SK-N-SH (cell line): ENCODE results near the gene TGM2. TPM values are rescaled to one million over a fixed set of nuclear protein-coding genes. Genes with fewer than 3 reads are reported as not detected.

ENCODE experiments used
- CTCF ChIA-PET: fragments of 300-600, 350-600 bp; formaldehyde crosslinking; extraction: SDS; loops from one replicate; lab custom pipeline; 2021; lab: Yijun Ruan, JAX
- POLR2A ChIA-PET: fragments of 350-600 bp; sonication (Branson Sonifier 250); formaldehyde crosslinking; extraction: SDS; loops from one replicate; lab custom pipeline; 2020; ENCODE audit warnings: antibody characterized with exemption, inconsistent platforms; lab: Yijun Ruan, JAX
- DNase-seq: peaks from one replicate; pipeline ENCODE4 v3.0.0; 2012
- H2AFZ ChIP-seq: fragments of 200-600 bp; sonication (generic); 2 replicates; pipeline ENCODE4 v1.8.1; 2016; ENCODE audit warnings: antibody characterized with exemption, mild to moderate bottlenecking, low read depth
- H3F3A ChIP-seq: fragments of 200-600 bp; sonication (generic); replicated peaks from 2 replicates; pipeline ENCODE3; 2016; ENCODE audit warnings: antibody characterized with exemption, mild to moderate bottlenecking; ENCODE audit not compliant: insufficient read depth
- H3K27ac ChIP-seq, 2 experiments: fragments of 200-500 bp in 1 of 2; fragments of 200-600 bp in 1 of 2; sonication (Bioruptor generic) in 1 of 2; sonication (generic), shearing (Covaris generic) in 1 of 2; 2 replicates each; pipeline versions ENCODE4 v1.5.1 to v1.6.1; 2014 to 2016; ENCODE audit warnings: low read depth in 2 of 2, inconsistent platforms in 1 of 2, low read length in 1 of 2, mild to moderate bottlenecking in 1 of 2, mixed read lengths in 1 of 2
- H3K27me3 ChIP-seq: fragments of 200-600 bp; sonication (generic), shearing (Covaris generic); 2 replicates; pipeline ENCODE4 v1.6.1; 2016; ENCODE audit warnings: mixed run types; ENCODE audit not compliant: insufficient read depth
- H3K36me3 ChIP-seq, 2 experiments: fragments of 200-500 bp in 1 of 2; fragments of 200-600 bp in 1 of 2; sonication (Bioruptor generic) in 1 of 2; sonication (generic) in 1 of 2; replicated peaks in 1 of 2; 2 replicates each; pipeline versions ENCODE3 to v1.5.1; 2014 to 2016; ENCODE audit warnings: low read length in 1 of 2, mild to moderate bottlenecking in 1 of 2; ENCODE audit not compliant: insufficient read depth in 2 of 2, control insufficient read depth in 1 of 2
- H3K4me1 ChIP-seq, 2 experiments: fragments of 200-500 bp in 1 of 2; fragments of 200-600 bp in 1 of 2; sonication (Bioruptor generic) in 1 of 2; sonication (generic), shearing (Covaris generic) in 1 of 2; 2 replicates each; pipeline versions ENCODE4 v1.5.1 to v1.6.1; 2014 to 2016; ENCODE audit warnings: low read depth in 1 of 2, low read length in 1 of 2, mixed run types in 1 of 2; ENCODE audit not compliant: insufficient read depth in 2 of 2, control insufficient read depth in 1 of 2
- H3K4me2 ChIP-seq: fragments of 200-600 bp; sonication (generic), shearing (Covaris generic); 2 replicates; pipeline ENCODE4 v1.6.1; 2017; ENCODE audit warnings: mixed run types
- H3K4me3 ChIP-seq, 2 experiments: fragments of 200-500 bp in 1 of 2; fragments of 200-600 bp in 1 of 2; sonication (Bioruptor generic) in 1 of 2; sonication (generic), shearing (Covaris generic) in 1 of 2; 2 replicates each; pipeline versions ENCODE4 v1.5.1 to v1.8.1; 2014 to 2016; ENCODE audit warnings: low read depth in 2 of 2, inconsistent platforms in 1 of 2, low read length in 1 of 2, mild to moderate bottlenecking in 1 of 2, mixed read lengths in 1 of 2, moderate library complexity in 1 of 2
- H3K79me2 ChIP-seq: fragments of 200-600 bp; sonication (generic); 2 replicates; pipeline ENCODE4 v1.8.1; 2017; ENCODE audit warnings: mild to moderate bottlenecking; ENCODE audit not compliant: insufficient read depth
- H3K9ac ChIP-seq: fragments of 200-600 bp; sonication (generic); 2 replicates; pipeline ENCODE4 v1.6.1; 2017; ENCODE audit warnings: mixed run types
- H3K9me2 ChIP-seq: fragments of 200-600 bp; sonication (generic); 2 replicates; pipeline ENCODE4 v1.6.1; 2017; ENCODE audit warnings: mixed run types
- H3K9me3 ChIP-seq: fragments of 200-600 bp; sonication (generic); 2 replicates; pipeline ENCODE4 v1.6.1; 2017; ENCODE audit warnings: mixed run types, mild to moderate bottlenecking, moderate library complexity
- H4K20me1 ChIP-seq: fragments of 200-600 bp; sonication (generic); 2 replicates; pipeline ENCODE4 v1.6.1; 2017; ENCODE audit warnings: mild to moderate bottlenecking, mixed run types; ENCODE audit not compliant: insufficient read depth
- MXI1 ChIP-seq: IDR thresholded peaks from 2 replicates; pipeline ENCODE4 v1.6.1; 2012; ENCODE audit warnings: mild to moderate bottlenecking, low read depth, low read length, improper control_type of control experiment
- WGBS: methylation state at CpG from one replicate; pipeline ENCODE4 v1.1.6; 2017; ENCODE audit warnings: low lambda C conversion rate; 5-methylcytosine and 5-hydroxymethylcytosine counted together
- polyA plus RNA-seq, 3 experiments: library from polyadenylated mRNA; depleted of rRNA; stranded (reverse); fragments of >200 nt; gene quantifications; 2 replicates each; pipeline ENCODE4 v1.2.3, GENCODE V29; 2012
- small RNA-seq, 7 experiments: library from RNA; depleted of rRNA; stranded (forward); fragments of <200 nt; gene quantifications; one replicate each; pipeline ENCODE3, GENCODE V24; 2012

The TGM2 gene
- polyA plus RNA-seq, 1 of the 3 experiments (the other 2 are of a cell fraction), result 676 TPM

DNA sequence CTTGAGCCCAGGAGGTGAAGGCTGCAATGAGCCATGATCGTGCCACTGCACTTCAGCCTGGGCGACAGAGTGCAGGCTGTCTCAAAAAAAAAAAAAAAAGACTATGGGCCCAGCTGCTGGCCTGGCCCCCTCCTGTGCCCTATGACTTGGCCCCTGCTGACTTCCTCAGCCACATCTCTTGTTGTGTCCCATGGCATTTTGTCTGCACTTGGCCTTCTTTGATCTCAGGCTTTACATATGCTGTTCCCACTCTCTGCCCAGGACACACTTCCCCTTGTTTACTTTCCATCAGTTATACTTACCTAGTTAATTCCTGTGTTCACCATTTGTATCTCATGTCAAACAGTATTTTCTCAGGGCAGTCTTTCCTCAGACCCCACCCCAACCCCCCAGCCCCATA is 87.0 kb downstream of the TGM2 start:
- Histone ChIP-seq H3K36me3 (peaks cover 16 to 55% of the 10 kb centered on the region in 2 experiments), H2AFZ (no peak overlapping the region), H3K4me1 (peaks cover 9 to 18% of the 10 kb centered on the region in 2 experiments; a peak in 3 of 4 replicates), H3K4me3 (no peak overlapping the region), H3K9me2 (no peaks in the 10 kb centered on the region), H4K20me1 (no peaks in the 10 kb centered on the region), H3K9me3 (no peaks in the 10 kb centered on the region), H3K27me3 (no peaks in the 10 kb centered on the region), H3K4me2 (no peak overlapping the region), H3F3A (peaks cover 11% of the 10 kb centered on the region), H3K27ac (no peak overlapping the region), H3K79me2 (peaks cover 31% of the 10 kb centered on the region), H3K9ac (no peak overlapping the region)
- 93% methylated on average over 2 of the region's 2 CpGs for WGBS
- DNase-seq, result no peak
- CTCF ChIA-PET, result interaction anchor here (1.3 to 9.0 kb wide), 5 partner anchors 11 to 514 kb away, joined by 3 to 118 read pairs (median 7); no protein-coding TSS in a partner anchor
- TF ChIP-seq MXI1, result no peak
- POLR2A ChIA-PET, result no interaction called here

Small RNAs within 50 kb of the gene (small RNA-seq; reads per million reads assigned to genes)
- 0 reads per million in 7 experiments for gene RN7SL237P

Other genes starting within 250 kb of the TGM2 start
- gene TTI1, start 131.8 kb downstream of the TGM2 start, polyA plus RNA-seq (2012; rRNA removed), result 14.7 and 15.6 TPM in 2 replicates
- gene RPRD1B, start 131.5 kb downstream of the TGM2 start, polyA plus RNA-seq (2012; rRNA removed), result 11.8 and 13.3 TPM in 2 replicates
- 0.44 and 0.54 TPM in 2 replicates for gene KIAA1755, start 95.5 kb upstream of the TGM2 start, polyA plus RNA-seq (2012; rRNA removed)
- not detected in 2 replicates for gene BPI, start 138.9 kb upstream of the TGM2 start, polyA plus RNA-seq (2012; rRNA removed)
- gene LBP, start 181.2 kb upstream of the TGM2 start, polyA plus RNA-seq (2012; rRNA removed), result 0.03 and 0.05 TPM in 2 replicates